Right kidney (tissue), 1 donor: ENCODE data around the gene AFAP1L1.
"Not testable (repeated sequence)": the region's sequence is repeated elsewhere in the genome, so short reads cannot be mapped to it uniquely, and the experiment has no call there.

Source experiments
- DNase-seq: peaks from one replicate; pipeline ENCODE4 v3.0.0-alpha.2; 2016

The AFAP1L1 gene

DNA sequence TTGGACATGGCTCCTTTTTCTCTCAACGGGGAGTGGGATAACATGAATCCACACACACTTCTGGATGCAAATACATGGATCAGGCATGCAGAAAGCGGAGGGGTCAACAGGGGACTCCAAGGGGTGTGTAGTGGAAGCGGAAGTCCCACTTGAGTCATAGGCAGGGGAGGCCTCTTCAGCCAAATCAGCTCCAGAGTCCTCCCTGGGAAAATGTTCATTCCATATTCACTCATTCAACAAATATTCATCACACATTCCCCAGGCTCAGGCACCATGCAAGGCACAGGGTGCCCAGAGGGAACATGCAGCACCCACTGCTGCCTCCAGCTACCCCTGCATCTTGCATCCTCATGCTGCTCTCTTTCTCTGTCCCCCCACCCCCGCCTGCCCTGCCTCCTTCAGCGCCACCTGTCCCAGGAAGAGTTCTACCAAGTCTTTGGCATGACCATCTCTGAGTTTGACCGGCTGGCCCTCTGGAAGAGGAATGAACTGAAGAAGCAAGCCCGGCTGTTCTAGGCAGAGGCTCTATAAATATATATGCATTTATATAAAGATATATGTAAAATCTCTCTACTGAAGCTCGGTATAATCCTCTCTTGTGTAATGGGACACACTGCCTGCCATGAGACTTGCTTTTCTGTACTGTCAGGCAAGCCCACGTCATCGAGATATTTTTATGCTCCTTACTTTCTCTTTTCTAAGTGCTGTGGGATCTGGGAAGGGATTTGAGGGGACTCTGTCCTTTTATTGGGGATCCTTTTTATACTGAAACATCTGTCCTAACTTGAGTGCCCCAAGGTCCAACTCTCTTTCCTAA lies 13.6 kb upstream of the AFAP1L1 start:
- DNase-seq = no peak

DNA sequence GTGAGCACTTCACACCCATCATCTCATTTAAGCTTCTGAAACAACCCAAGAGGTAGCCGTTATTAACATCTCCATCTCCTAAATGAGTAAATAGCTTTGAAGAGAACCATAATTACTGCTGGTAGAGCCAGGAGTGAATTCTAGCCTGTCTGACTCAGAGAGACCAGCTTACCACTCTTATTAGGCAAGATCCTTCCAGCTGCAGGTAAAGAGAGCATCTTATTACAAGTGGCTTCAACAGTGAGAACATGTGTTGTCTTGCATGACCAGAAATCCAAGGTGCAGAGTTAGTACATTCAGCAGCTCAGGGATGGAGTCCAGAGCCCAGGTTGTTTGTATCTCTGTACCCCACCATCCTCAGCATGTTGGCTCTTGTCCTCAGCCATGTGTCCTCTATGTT lies 10.9 kb upstream of the AFAP1L1 start:
- no peak for DNase-seq

DNA sequence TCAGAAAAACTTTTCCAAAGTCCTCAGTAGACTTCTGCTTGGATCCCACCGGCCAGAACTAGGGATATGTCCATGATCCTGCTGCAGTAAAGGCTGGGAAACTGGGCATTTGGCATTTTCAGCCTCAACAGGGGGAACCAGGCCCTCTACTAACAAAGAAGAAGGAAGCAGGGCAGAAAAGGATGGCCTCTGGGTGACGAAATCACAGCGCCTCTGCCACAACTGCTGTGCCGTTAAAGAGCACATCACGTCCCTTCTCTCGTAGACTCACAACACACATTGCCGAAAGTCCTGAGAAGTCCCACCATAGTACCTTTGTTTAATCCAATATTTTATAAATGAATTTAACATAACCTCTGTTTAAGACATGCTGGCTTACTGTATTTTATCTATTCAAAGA lies 10.4 kb upstream of the AFAP1L1 start:
- no peak for DNase-seq

DNA sequence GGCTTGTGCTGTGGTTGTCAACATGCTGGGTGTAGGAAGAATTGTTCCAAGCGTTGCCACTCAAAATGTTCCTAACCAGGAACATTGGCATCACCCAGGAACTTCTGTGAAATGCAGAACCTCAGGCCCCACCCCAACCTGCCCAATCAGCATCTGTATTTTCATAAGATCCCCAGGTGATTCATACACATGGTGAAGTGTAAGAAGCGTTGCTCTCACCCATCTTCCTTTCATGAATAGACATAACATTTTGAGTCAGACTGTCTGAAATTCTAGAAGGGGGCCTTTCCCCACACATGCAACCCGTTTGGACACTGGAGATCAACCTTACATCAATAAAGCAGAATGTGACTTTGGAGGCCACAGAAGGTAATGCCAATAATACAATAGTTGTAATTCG lies 9.3 kb upstream of the AFAP1L1 start:
- DNase-seq = no peak

DNA sequence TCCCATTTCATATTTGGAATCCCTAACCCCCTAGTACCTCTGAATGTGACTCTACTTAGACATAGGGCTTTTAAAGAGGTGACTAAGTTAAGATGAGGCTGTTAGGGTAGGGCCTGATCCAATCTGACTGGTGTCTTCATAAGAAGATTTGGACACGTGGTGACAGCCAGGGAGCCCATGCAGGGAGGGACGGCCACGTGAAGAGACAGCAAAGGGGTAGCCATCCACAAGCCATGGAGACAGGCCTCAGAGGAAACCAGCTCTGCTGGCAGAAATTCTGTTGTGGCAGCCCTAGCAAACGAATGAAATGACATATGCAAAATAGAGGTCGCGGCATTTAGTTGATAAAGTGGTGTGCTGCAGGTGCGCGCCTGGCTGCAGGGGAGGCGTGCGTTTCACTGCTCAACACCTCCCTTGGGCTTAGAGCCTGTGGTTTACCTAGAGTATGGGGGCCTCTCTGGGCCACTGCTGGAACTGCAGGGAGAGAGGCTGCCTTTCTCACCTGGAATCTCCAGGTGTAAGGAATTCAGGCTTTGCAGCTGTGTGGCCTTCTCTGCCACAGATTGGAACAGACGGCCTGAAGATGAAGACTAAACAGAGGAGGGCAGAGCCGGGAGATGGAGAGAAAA lies 7.1 kb upstream of the AFAP1L1 start:
- DNase-seq = no peak

DNA sequence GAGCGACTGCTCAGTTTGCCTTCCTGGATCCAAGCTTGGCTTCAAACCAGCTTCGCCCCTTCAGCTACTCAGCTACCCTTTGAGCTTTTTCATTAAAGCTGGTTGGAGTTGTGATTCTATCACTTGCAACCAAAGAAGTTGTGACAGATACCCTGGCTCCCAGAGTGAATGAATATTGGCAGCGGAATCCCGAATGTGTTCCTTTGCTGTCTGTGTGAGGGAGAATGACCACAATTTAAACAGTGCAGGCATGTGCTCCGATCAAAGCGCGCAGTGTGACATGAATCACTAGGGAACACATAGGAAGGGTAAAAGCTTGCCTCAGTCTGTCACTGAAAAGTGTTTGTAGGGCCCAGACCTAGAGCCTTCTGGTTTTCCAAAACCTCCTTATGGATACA lies 6.6 kb upstream of the AFAP1L1 start:
- no peak for DNase-seq

DNA sequence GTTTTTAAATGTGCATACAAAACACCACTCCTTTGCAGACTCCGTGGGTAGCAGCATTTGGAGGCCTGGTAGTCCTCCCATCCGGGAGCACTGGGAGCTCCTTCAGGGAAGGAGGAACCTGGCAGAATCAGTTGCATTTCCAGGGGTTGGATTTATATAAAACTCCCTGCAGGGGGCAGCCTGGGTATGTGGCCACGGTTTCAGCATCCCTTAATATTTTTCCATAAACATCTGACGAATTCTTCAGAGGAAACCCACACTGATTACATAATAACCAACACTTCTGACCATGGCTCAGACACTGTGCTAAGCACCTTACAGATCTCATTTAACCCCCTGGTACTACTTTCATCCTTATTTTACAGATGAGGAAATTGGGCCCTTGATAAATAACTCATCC lies 6.1 kb upstream of the AFAP1L1 start:
- DNase-seq = no peak

DNA sequence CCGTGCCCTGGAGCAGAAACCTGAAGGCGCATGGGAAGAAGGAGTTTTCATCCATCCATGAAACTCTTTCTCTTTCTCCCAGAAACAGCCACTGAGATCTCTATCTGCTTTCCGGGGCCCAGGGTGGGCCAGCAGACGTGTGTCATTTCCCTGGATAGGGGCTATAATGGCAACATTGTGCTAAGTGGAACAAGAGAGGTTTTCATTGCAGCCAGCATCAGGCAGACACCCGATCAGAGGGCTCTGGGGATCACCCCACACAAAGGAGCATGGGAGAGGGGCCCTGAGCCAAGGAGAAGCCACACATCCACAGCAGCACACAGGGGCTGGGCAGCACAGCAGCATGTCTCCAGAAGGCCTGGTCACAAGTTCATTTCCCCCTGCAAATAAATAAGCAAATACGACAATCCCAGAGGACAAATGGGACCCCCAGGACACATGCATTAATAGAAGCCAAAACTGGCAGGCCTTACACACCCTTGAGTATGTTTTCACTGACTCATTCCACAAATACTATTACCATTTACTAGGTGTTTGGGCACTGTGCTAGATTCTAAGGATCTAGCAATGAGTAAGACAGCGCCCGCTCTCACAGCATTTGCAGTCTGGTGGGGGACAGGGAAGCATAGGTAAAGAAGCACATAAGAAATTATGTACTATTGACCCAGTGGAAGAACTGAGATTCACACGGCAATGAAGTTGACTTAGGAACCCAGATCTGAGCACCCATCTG lies 4.3 kb upstream of the AFAP1L1 start:
- DNase-seq = no peak

DNA sequence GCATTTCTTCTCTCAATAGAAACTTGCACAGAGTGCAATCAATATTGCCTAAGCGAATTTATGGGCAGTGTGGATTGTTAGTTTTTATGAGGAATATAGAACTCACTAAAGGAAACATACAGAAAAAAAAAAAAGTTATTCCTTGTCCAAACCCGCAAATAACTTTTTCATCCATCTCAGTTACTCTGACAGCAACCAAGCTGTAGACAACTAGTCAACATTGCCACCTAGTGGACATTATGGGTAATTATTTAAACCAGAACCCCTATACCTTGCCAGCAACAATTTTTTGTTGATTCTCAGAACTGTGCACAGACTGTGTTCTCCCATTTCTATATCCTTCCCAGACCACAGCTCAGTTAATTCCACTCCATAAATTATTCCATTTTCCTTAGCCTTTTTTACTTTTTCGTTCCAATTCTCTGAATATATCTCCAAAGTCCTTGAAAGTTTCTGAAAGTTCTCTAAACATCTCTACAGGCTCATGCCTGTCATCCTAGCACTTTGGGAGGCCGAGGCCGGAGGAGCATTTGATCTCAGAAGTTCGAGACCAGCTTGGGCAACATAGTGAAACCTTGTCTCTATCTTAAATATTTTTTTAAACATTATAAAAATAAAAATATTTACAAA lies 2.6 kb upstream of the AFAP1L1 start:
- DNase-seq = no peak

DNA sequence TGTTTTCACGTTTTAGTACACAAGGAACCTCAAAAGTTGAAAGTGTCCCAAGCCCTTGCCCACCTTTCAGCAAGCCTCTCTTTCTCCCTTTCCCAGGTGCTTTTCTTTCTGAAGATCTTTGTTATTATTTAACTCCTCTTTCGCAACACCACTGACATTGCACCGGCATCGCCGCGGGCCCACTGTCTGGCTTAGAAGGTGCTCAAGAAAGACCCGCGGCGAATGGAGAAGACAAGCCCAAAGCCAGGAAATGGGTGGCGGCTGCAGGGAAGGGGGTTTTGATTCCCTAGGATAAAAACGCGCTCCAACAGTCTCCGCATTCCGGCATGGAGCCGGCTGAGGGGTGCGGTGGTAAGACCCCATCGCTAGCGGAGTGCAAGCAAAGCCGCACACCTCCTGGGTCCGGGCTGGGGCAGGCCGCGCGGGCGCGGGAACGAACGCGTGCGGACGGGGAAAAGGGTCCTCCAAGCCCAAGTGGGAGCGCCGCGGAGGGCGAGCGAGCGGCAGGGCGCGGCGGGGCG lies 404 bp upstream of the AFAP1L1 start:
- peak; percentile 72 for DNase-seq

DNA sequence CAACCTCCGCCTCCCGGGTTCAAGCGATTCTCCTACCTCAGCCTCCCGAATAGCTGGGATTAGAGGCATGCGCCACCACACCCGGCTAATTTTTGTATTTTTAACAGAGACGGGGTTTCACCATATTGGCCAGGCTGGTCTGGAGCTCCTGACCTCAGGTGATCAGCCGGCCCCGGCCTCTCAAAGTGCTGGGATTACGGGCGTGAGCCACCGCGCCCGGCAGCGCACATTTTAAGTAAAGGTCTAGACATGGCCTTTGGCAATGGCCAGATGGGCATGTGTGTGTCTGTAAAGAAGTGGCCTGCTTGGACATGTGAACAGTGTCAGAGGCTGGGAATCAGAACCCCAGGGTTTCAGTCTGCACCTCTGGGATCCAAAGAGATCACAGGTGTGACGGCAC lies 1.1 kb downstream of the AFAP1L1 start:
- DNase-seq = not testable (repeated sequence)

DNA sequence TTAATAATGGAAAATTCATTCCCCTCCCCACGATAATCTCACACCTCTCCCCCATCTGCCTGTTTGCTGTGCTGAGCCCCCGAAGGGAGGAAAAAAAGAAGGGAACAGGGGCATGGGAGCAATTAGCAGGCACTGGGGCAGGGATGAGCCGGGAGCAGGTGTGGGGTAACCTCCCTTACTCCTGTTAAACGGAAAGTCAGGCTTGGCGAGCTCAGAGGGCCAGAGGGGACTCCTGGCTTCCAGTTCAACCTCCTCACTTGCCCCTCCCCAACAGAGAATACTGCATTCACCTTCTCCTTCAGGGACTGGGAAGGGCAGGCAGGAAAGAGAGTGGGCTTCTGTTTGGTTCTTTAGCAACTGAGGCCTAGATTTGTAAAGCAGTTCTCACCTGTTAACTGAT lies 1.6 kb downstream of the AFAP1L1 start:
- DNase-seq = no peak

DNA sequence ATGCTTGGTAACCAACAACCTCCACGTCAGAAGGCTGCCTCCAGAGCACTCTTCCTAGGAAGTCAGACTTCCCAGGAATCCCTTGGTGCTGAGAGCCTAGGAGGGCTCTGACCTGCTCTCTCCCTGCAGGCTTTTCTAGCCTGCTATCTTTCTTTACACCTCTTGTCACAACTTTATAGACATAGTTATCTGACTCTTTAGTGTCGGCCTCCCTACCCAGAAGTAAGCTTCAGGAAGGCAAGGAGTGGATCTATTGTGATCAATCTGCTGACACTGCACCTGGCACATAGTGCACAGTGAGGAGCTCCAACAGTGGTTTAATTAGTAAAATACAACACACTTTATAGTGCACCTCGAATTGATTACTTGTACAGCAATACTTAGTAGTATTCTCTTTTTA lies 2.3 kb downstream of the AFAP1L1 start:
- DNase-seq = no peak

DNA sequence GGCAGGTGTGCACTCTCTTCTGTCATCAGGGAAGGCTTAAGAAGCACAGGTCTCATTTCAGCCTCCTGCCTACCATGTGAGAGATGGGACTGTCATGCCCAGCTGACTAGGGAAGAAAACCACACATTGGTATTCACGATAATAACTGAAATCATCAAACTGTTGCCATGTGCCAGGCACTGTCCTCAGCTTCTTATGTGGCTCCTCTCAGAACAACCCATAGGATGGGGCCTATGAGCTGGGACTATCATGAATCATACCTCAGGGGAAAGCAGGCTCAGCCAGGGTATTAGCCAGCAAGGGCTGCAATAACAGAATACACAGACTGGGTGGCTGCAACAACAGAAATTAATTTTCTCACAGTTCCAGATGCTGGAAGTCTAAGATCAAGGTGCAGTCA lies 3.3 kb downstream of the AFAP1L1 start:
- DNase-seq = no peak

DNA sequence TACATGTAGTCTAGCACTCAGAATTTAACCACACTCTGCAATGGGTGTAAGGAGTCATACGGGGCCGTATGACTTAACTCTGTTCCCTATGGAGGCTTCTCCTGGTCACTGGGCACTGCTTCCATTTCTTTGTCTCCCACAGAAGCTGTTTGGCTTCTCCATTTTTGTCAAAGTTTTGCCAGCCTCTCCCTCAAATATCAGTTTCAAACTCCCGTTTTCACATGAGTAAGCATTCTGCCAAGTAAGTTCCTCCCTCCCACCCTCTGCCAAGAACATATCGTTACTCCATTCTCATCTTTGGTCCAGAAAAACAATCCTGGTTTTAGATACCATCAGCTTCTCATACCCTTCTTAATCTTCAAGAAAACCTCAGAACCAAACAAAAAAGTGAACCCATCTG lies 6.1 kb downstream of the AFAP1L1 start:
- DNase-seq = no peak

DNA sequence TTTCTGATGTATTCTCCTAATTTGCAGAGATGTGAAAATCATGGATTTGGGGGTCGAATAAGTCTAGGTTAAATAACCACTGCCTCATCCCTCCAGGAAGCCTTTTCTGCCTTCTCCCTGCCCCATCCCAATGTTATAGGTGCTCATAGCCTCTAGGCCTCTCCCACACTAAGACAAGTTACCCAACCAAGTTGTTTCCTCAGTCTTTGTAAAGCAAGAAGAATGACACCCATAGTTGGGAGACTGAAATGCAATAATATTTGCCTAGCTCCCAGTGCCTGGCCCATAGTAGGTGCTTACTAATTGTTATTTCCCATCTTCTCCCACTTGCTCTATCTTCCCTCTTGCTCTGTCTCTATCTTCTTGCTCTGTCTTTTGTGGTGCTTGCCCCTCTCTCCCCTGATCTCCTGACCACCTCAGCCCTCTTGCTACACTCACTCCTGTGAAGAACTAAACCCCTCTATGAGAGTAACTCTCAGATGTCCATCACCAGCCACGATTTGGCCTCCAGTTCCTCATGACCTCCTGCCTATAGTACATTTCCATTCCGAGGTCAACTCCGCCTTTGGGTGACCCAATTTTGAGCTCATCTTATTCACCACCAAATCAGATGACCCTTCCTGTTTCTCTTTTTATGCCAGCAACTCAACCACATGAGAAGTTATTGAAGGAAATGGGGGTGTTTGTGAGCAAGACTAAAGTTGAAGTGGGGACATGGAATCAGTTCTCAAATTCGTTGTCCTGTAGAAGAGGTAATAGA lies 7.0 kb downstream of the AFAP1L1 start:
- DNase-seq = no peak

DNA sequence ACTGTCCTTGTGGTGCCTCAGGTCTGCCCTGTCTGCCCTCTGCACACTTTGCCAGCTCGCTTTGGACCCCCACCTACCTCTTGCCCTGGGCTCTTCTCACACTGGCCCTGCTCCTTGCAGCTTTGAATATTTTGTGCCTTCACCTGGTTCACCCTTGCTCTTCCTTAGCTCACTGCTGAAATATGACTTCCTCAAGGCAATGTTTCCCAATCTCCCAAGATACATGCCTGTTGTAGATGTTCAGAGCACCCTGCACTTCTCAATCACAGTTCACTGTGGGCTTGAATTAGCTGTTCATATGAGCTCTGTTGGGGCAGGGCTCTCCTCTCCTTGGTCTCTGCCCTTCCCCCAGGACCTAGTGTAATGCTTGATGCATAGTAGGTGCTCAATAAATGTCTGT lies 8.0 kb downstream of the AFAP1L1 start:
- no peak for DNase-seq

DNA sequence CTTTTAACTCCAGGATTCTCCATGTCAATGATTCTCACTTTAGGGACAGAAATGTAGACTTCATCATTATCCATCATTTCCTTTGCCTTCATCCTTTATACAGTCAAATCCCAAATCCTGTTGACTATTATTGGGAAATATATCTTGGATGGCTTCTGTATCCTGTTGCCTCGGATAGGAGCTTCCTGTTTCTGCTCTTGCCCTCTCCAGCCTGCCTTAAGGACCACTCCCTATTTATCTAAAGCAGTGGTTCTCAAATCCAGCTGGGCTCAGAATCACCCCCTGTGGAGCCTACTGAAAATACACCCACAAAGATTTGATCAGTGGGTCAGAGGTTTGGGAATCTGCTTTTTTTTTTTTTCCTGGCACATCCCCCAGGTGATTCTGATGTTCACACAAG lies 8.5 kb downstream of the AFAP1L1 start:
- DNase-seq = no peak

DNA sequence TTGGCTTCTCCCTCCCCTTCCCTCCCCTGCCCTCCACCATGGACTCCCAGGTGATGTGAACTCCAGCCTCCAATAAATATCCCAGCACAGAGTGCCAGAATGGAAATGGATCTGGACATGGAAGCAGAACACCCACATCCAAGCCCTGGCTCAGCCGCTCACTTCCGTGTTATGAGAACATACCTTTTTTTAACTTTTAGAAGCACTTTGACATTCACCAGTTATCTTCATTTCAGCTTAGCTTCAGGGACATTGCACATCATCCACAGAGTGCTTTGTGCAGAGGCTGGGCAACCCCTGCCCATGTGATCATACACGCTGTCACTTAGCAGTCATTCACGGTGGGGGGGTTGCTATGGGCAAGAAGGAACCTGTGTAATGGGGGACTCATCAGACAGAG lies 9.1 kb downstream of the AFAP1L1 start:
- DNase-seq = no peak

DNA sequence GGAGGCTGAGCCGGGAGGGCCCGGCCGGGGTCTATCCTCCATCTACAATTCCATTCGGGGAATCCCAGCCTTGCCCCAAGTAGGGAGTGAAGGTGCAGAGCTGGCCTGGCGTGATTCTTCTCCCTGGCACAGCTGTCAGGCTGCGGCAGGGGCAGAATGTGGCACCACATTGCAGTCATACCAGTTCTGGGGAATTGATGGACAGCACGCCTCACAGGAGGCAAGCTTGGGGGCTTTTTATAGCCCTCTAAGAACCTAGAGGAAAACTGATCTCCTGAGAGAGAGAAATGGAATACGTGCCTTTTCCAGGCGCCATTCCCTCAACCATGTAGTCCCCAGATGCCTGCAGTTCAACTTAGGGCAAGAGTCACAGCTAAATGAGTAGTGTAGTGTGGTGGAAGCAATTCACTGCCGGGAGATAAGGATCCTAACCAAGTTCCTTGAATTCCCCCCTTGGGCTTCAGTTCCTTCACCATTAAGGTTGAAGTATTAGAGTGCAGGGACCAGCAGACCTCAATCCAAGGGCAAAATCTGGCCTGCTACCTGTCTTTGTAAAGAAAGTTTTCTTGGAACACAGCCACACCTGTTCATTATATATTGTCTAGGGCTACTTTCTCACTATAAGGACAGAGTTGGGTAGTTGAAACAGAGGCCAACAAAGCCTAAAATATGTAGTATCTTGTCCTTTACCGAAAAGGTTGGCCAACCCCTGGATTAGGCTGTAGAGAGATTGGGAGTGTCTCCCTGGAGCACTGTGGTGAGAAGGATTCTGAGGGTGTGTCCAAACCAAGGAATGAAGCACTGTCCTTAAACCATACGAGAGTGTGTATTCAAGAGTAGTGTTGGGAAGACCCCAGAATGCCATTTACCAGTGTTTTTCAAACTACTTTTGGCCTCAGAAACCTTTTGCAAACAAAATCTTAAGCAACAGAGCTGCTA lies 10.6 kb downstream of the AFAP1L1 start:
- no peak for DNase-seq

DNA sequence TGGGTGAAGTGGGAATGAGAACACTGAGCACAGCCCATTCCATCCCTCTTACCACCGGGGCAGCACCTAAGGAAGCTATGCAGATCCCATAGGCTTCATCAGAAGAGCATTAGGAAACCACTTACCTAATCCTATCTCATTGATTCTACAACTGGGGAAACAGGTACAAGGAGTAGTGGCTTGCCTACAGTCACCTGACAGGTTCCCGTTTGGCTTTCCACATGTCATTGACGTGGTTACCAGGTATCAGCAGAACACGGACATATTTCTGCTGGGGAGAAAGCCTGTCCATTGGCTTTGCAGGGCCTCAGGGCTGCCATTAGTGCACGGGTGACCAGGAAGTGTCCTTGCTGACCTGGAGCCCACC lies 11.3 kb downstream of the AFAP1L1 start:
- DNase-seq = no peak
